Neural cell (in vitro differentiated cells): ENCODE measurements around the gene FSD1L. TPM values are rescaled to one million over a fixed set of nuclear protein-coding genes. Genes with fewer than 3 reads are reported as not detected.

Experiments used
- H2AFZ ChIP-seq: fragments of 200-600, 300-800 bp; sonication (generic), shearing (Covaris generic); 2 replicates; pipeline ENCODE4 v1.6.0; 2014; ENCODE audit warnings: low read depth, mild to moderate bottlenecking, antibody characterized with exemption, low read length, moderate library complexity
- H3F3A ChIP-seq: fragments of 200-600 bp; shearing (Covaris generic); 2 replicates; pipeline ENCODE4 v1.6.1; 2016; ENCODE audit warnings: mild to moderate bottlenecking, moderate library complexity, mixed read lengths, antibody characterized with exemption, low read length; ENCODE audit not compliant: insufficient read depth, poor library complexity, severe bottlenecking
- H3K27ac ChIP-seq: fragments of 200-600, 300-800 bp; sonication (generic), shearing (Covaris generic); 2 replicates; pipeline ENCODE4 v1.5.1; 2014; ENCODE audit warnings: mild to moderate bottlenecking, low read length, moderate library complexity
- H3K27me3 ChIP-seq: fragments of 300-800, 200-600 bp; sonication (generic), shearing (Covaris generic); 2 replicates; pipeline ENCODE4 v1.6.0; 2014; ENCODE audit warnings: mild to moderate bottlenecking, low read depth, low read length, moderate library complexity; ENCODE audit not compliant: insufficient read depth
- H3K36me3 ChIP-seq: fragments of 300-800, 200-600 bp; sonication (generic), shearing (Covaris generic); 2 replicates; pipeline ENCODE4 v1.5.1; 2014; ENCODE audit warnings: mild to moderate bottlenecking, antibody characterized with exemption, low read length, moderate library complexity; ENCODE audit not compliant: insufficient read depth
- H3K4me2 ChIP-seq: fragments of 300-800, 200-600 bp; sonication (generic), shearing (Covaris generic); 2 replicates; pipeline ENCODE4 v1.6.0; 2014; ENCODE audit warnings: mild to moderate bottlenecking, low read length
- H3K4me3 ChIP-seq: fragments of 300-800, 200-600 bp; sonication (generic), shearing (Covaris generic); 2 replicates; pipeline ENCODE4 v1.5.1; 2014; ENCODE audit warnings: mild to moderate bottlenecking, low read length, moderate library complexity
- H3K79me2 ChIP-seq: fragments of 200-600 bp; shearing (Covaris generic); replicated peaks from 2 replicates; pipeline ENCODE4 v1.6.0; 2014; ENCODE audit warnings: mild to moderate bottlenecking, low read length, moderate library complexity; ENCODE audit not compliant: insufficient read depth
- H3K9ac ChIP-seq: fragments of 300-800, 200-600 bp; sonication (generic), shearing (Covaris generic); 2 replicates; pipeline ENCODE4 v1.6.1; 2016; ENCODE audit warnings: mild to moderate bottlenecking, low read length, mixed read lengths
- H3K9me2 ChIP-seq: fragments of 200-600 bp; shearing (Covaris generic); 2 replicates; pipeline ENCODE4 v1.6.1; 2016; ENCODE audit warnings: mild to moderate bottlenecking, low read length, mixed read lengths; ENCODE audit not compliant: insufficient read depth
- H3K9me3 ChIP-seq: fragments of 200-600, 300-800 bp; sonication (generic), shearing (Covaris generic); 2 replicates; pipeline ENCODE4 v1.6.1; 2016; ENCODE audit warnings: mild to moderate bottlenecking, mixed run types, low read length, moderate library complexity, mixed read lengths
- H4K20me1 ChIP-seq: fragments of 200-600 bp; shearing (Covaris generic); 2 replicates; pipeline ENCODE4 v1.6.1; 2016; ENCODE audit warnings: mild to moderate bottlenecking, mixed run types; ENCODE audit not compliant: insufficient read depth
- CTCF ChIP-seq: fragments of 450-650 bp; IDR thresholded peaks from 2 replicates; pipeline ENCODE4 v1.5.1; 2014; ENCODE audit warnings: antibody characterized with exemption, mild to moderate bottlenecking, moderate library complexity; ENCODE audit not compliant: poor library complexity, severe bottlenecking
- EP300 ChIP-seq: fragments of 450-650 bp; conservative IDR thresholded peaks from 2 replicates; pipeline ENCODE4 v1.6.1; 2014; ENCODE audit warnings: antibody characterized with exemption, mild to moderate bottlenecking, moderate library complexity; ENCODE audit not compliant: poor library complexity, severe bottlenecking
- EZH2 ChIP-seq: fragments of 200-600, 300-800 bp; shearing (Covaris generic), sonication (generic); IDR thresholded peaks from 2 replicates; pipeline ENCODE4 v1.6.1; 2014; ENCODE audit warnings: antibody characterized with exemption, low read length, borderline replicate concordance, mild to moderate bottlenecking; ENCODE audit not compliant: insufficient read depth, poor library complexity, severe bottlenecking
- MXI1 ChIP-seq: fragments of 450-650 bp; conservative IDR thresholded peaks from 2 replicates; pipeline ENCODE4 v1.6.1; 2014; ENCODE audit warnings: antibody characterized with exemption, mild to moderate bottlenecking; ENCODE audit not compliant: poor library complexity, severe bottlenecking
- POLR2AphosphoS5 ChIP-seq: IDR thresholded peaks from 2 replicates; pipeline ENCODE4 v1.6.1; 2012
- RAD21 ChIP-seq: fragments of 450-650 bp; conservative IDR thresholded peaks from 2 replicates; pipeline ENCODE4 v1.6.1; 2014; ENCODE audit warnings: antibody characterized with exemption, mild to moderate bottlenecking, moderate library complexity
- SMC3 ChIP-seq: fragments of 450-650 bp; conservative IDR thresholded peaks from 2 replicates; pipeline ENCODE4 v1.6.1; 2014; ENCODE audit warnings: antibody characterized with exemption, mild to moderate bottlenecking, moderate library complexity; ENCODE audit not compliant: poor library complexity
- TAF1 ChIP-seq: IDR thresholded peaks from 2 replicates; pipeline ENCODE4 v1.6.1; 2012; ENCODE audit warnings: low read depth
- polyA plus RNA-seq: library from polyadenylated mRNA; depleted of rRNA; stranded (reverse); fragments of >200 nt; gene quantifications from 2 replicates; pipeline ENCODE4 v1.2.3, GENCODE V29; 2014
- TF ChIP-seq, protein P1 (sequence below): IDR thresholded peaks from 2 replicates; pipeline ENCODE4 v1.6.1; 2012; ENCODE audit warnings: borderline replicate concordance

The FSD1L gene
- polyA plus RNA-seq, 1 donor from 2014 or later, result 42.8 TPM

DNA sequence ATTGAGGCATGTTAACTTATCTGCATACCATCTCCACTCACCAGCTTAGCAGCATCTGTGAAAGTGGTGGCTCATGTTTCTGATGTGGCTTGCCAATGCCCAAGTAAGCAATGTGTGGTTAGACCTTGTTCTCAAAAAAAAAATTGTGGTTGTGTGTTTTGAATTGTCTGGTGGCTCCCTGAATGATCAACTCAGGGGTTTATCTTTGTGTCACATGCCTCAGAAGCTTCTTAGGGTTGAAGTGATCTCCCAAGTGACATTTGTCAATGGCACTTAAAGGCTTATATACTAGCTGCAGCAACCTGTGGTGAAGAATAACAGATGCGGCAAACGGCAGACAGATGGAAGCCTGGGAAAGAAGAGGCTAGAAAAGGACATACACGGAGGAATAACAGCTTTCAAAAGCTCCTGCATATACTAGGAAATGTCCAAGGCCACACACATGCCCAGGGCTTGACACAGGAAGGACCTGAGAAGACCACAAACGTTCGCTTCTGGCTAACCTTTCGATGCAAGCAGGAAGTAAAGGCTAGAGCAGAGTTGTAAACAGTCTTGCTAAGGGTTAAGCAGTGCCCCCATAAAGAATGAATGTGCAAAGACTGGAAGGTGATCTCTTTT lies 42.2 kb upstream of the FSD1L start:
- no peaks in the 10 kb centered on the region for H3K79me2 ChIP-seq
- no peak overlapping the region for H3K27ac ChIP-seq
- H3K4me3 ChIP-seq, result no peak overlapping the region
- H3K9me3 ChIP-seq, result no peaks in the 10 kb centered on the region
- H3K9me2 ChIP-seq, result no peaks in the 10 kb centered on the region
- no peak overlapping the region for H3K4me2 ChIP-seq
- no peak for TF ChIP-seq POLR2AphosphoS5
- TF ChIP-seq SMC3, result no peak
- no peak for TF ChIP-seq EP300
- TF ChIP-seq, protein P1, sequence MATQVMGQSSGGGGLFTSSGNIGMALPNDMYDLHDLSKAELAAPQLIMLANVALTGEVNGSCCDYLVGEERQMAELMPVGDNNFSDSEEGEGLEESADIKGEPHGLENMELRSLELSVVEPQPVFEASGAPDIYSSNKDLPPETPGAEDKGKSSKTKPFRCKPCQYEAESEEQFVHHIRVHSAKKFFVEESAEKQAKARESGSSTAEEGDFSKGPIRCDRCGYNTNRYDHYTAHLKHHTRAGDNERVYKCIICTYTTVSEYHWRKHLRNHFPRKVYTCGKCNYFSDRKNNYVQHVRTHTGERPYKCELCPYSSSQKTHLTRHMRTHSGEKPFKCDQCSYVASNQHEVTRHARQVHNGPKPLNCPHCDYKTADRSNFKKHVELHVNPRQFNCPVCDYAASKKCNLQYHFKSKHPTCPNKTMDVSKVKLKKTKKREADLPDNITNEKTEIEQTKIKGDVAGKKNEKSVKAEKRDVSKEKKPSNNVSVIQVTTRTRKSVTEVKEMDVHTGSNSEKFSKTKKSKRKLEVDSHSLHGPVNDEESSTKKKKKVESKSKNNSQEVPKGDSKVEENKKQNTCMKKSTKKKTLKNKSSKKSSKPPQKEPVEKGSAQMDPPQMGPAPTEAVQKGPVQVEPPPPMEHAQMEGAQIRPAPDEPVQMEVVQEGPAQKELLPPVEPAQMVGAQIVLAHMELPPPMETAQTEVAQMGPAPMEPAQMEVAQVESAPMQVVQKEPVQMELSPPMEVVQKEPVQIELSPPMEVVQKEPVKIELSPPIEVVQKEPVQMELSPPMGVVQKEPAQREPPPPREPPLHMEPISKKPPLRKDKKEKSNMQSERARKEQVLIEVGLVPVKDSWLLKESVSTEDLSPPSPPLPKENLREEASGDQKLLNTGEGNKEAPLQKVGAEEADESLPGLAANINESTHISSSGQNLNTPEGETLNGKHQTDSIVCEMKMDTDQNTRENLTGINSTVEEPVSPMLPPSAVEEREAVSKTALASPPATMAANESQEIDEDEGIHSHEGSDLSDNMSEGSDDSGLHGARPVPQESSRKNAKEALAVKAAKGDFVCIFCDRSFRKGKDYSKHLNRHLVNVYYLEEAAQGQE, result no peak
- no peak for TF ChIP-seq EZH2
- no peak for TF ChIP-seq CTCF
- TF ChIP-seq TAF1, result no peak
- no peak for TF ChIP-seq MXI1
- TF ChIP-seq RAD21, result no peak
- no peak overlapping the region for H3K9ac ChIP-seq
- H3F3A ChIP-seq, result no peaks in the 10 kb centered on the region
- no peaks in the 10 kb centered on the region for H3K36me3 ChIP-seq
- no peaks in the 10 kb centered on the region for H4K20me1 ChIP-seq
- no peak overlapping the region for H2AFZ ChIP-seq
- no peaks in the 10 kb centered on the region for H3K27me3 ChIP-seq

DNA sequence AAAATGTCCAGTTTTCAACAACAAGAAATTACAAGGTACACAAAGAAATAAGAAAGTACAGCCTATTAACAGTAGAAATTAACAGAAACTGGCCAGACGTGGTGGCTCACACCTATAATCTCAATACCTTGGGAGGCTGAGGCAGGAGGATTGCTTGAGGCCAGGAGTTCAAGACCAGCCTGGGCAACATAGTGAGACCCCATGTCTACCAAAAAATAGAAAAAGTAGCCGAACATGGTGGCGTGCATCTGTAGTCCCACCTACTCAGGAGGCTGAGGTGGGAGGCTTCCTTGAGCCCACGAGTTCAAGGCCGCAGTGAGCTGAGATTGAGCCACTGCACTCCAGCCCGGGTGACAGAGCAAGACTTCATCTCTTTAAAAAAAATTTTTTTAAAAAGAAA lies 41.5 kb upstream of the FSD1L start:
- Histone ChIP-seq H3K4me3 (no peak overlapping the region), H4K20me1 (no peaks in the 10 kb centered on the region), H3K27me3 (no peaks in the 10 kb centered on the region), H2AFZ (no peak overlapping the region), H3K9me2 (no peaks in the 10 kb centered on the region), H3K9me3 (no peaks in the 10 kb centered on the region), H3K36me3 (no peaks in the 10 kb centered on the region), H3K9ac (no peak overlapping the region), H3F3A (no peaks in the 10 kb centered on the region), H3K4me2 (no peak overlapping the region), H3K79me2 (no peaks in the 10 kb centered on the region), H3K27ac (no peak overlapping the region)
- TF ChIP-seq CTCF, result no peak
- TF ChIP-seq RAD21, result no peak
- no peak for TF ChIP-seq TAF1
- TF ChIP-seq, protein P1, result no peak
- no peak for TF ChIP-seq SMC3
- no peak for TF ChIP-seq EZH2
- no peak for TF ChIP-seq EP300
- TF ChIP-seq MXI1, result no peak
- no peak for TF ChIP-seq POLR2AphosphoS5
